Kidney (tissue), 14 donors: Measurements from ENCODE around the gene EQTN. TPM values are rescaled to one million over a fixed set of nuclear protein-coding genes. Genes with fewer than 3 reads are reported as not detected.

ENCODE experiments used
- DNase-seq, 5 donors: peaks; one replicate each; pipeline ENCODE4 v3.0.0-alpha.2; 2013 to 2020
- FAIRE-seq: peaks from 2 replicates; lab custom pipeline; 2012; peaks lifted over from hg19 to GRCh38; lab: Jason Lieb, UNC
- H3K27ac ChIP-seq, 2 donors: one replicate each; pipeline ENCODE4 v1.7.0; 2013; ENCODE audit warnings: low read depth in 2 of 2, low read length in 2 of 2, inconsistent platforms in 1 of 2
- H3K27me3 ChIP-seq: one replicate; pipeline ENCODE4 v1.7.1; 2013; ENCODE audit warnings: low read length, inconsistent platforms; ENCODE audit not compliant: control insufficient read depth, insufficient read depth
- H3K36me3 ChIP-seq, 3 donors: one replicate each; pipeline versions ENCODE4 v1.7.0 to v1.7.1; 2013; ENCODE audit warnings: low read length in 3 of 3, control low read depth in 1 of 3, inconsistent platforms in 1 of 3; ENCODE audit not compliant: insufficient read depth in 3 of 3, control insufficient read depth in 2 of 3
- H3K4me1 ChIP-seq, 3 donors: one replicate each; pipeline versions ENCODE4 v1.7.0 to v1.7.1; 2013; ENCODE audit warnings: low read length in 3 of 3, inconsistent platforms in 1 of 3, low read depth in 1 of 3; ENCODE audit not compliant: control insufficient read depth in 2 of 3, insufficient read depth in 2 of 3
- H3K4me3 ChIP-seq, 3 donors: one replicate each; pipeline versions ENCODE4 v1.7.0 to v1.8.1; 2013; ENCODE audit warnings: low read length in 3 of 3, control low read depth in 1 of 3, inconsistent platforms in 1 of 3
- H3K9ac ChIP-seq, 3 donors: one replicate each; pipeline versions ENCODE4 v1.7.0 to v1.7.1; 2013; ENCODE audit warnings: low read length in 3 of 3, control low read depth in 1 of 3, inconsistent platforms in 1 of 3
- H3K9me3 ChIP-seq, 3 donors: one replicate each; pipeline versions ENCODE4 v1.7.0 to v1.7.1; 2013; ENCODE audit warnings: low read length in 3 of 3, control low read depth in 1 of 3, inconsistent platforms in 1 of 3; ENCODE audit not compliant: control insufficient read depth in 2 of 3, insufficient read depth in 1 of 3
- CTCF ChIP-seq: IDR thresholded peaks from 3 replicates; pipeline ENCODE4 v1.5.1; 2012; ENCODE audit warnings: mild to moderate bottlenecking, moderate library complexity, borderline replicate concordance; ENCODE audit not compliant: insufficient read depth; ENCODE audit errors: extremely low read depth
- intact Hi-C: fragments of 100-400 bp; cut with DNase I; formaldehyde crosslinking; loops from one replicate; pipeline ENCODE4 v1.11.1; 2022
- polyA plus RNA-seq: library from polyadenylated mRNA; stranded (reverse); fragments of 350-450 nt; fragmentation: Illumina TruSeq; extraction: RNeasy Lipid Tissue Mini Kit (QIAGEN cat#74804); gene quantifications from one replicate; pipeline ENCODE4 v1.2.3, GENCODE V29; 2014; ENCODE audit warnings: low read depth, low replicate concordance; ENCODE audit not compliant: insufficient read depth
- total RNA-seq: library from RNA; stranded (reverse); fragmentation: NEBNext Ultra II Directional; extraction: Animal tissue kit (Norgen Biotek cat#: 25700); gene quantifications from one replicate; pipeline ENCODE4 v1.2.1, GENCODE V29; 2021
- donor health status: control.
- donor health status: control.
- donor health status: control.
- donor health status: control.
- donor health status: control.
- donor health status: DM: yes; HTN: yes; CAD: no.
- donor health status: Normal renal cell carcinoma (clear cell type).

The EQTN gene
- total and polyA plus RNA-seq, 2 donors from 2014 or later: 1.4 TPM; not detected in 1

- H3K9ac ChIP-seq: no peak overlapping the region
- H3K27ac ChIP-seq: no peak overlapping the region
- peak overlapping the region in 2 of 3 donors; percentile 6 to 45 for H3K4me3 ChIP-seq
- intact Hi-C loops: loop anchor here (10.0 kb wide), 1 partner anchor 242 kb away; no protein-coding TSS in a partner anchor
- peak; percentile 75 for TF ChIP-seq CTCF
- H3K27me3 ChIP-seq: no peaks in the 10 kb centered on the region
- H3K9me3 ChIP-seq: no peaks in the 10 kb centered on the region
- H3K4me1 ChIP-seq: peaks cover 0 to 7% (median 7%) of the 10 kb centered on the region in 3 donors
- FAIRE-seq (peak; percentile 42), DNase-seq (peak in 3 of 5 donors; percentile 12 to 82 (median 75))
- no peaks in the 10 kb centered on the region for H3K36me3 ChIP-seq
Measured at GRCh38 chr9:27276193-27277030, 20.5 kb downstream of the EQTN start.

- no peaks in the 10 kb centered on the region for H3K9me3 ChIP-seq
- H3K36me3 ChIP-seq: no peaks in the 10 kb centered on the region
- FAIRE-seq: no peak
- no peak for TF ChIP-seq CTCF
- no peak for DNase-seq
- H3K9ac ChIP-seq: no peak overlapping the region
- no peaks in the 10 kb centered on the region for H3K27me3 ChIP-seq
- H3K27ac ChIP-seq: no peak overlapping the region
- peaks cover 0 to 7% (median 0%) of the 10 kb centered on the region in 3 donors for H3K4me1 ChIP-seq
- no peak overlapping the region for H3K4me3 ChIP-seq
- intact Hi-C loops: loop anchor here (10.0 kb wide), 1 partner anchor 238 kb away; no protein-coding TSS in a partner anchor
Measured at GRCh38 chr9:27273186-27273585, 23.8 kb downstream of the EQTN start.

DNA sequence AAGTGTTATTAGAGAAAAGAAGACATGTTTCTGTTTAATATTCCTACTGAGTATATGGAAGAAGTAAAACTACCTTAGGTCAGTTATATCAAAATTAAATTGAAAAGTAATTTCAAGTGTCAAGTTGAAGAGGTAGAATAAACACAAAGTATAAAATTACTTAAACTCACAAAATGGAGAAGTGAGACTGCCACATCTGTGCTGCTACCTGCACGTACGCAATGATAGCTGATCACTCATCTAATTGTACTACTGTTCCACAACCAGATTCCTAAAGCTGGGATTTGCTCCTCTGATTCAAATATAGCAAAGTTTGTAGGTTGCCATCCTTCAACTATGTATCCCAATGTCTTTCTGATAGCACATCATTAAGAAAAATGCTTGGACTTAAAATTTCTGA is 24.8 kb downstream of the EQTN start:
- intact Hi-C loops: loop anchor here (10.0 kb wide), 1 partner anchor 237 kb away; no protein-coding TSS in a partner anchor
- no peak overlapping the region for H3K27ac ChIP-seq
- H3K9ac ChIP-seq: no peak overlapping the region
- no peak for DNase-seq
- no peak for TF ChIP-seq CTCF
- H3K27me3 ChIP-seq: no peaks in the 10 kb centered on the region
- no peaks in the 10 kb centered on the region for H3K9me3 ChIP-seq
- no peak overlapping the region for H3K4me3 ChIP-seq
- no peaks in the 10 kb centered on the region for H3K36me3 ChIP-seq
- no peak for FAIRE-seq
- peaks cover 0 to 7% (median 0%) of the 10 kb centered on the region in 3 donors for H3K4me1 ChIP-seq
